Measurements from ENCODE around the gene SLC2A9.

GRCh38 chr4:9963328-9963727 lies 58.0 kb downstream of the SLC2A9 start:
- no peak for TF ChIP-seq CTCF (IDR thresholded peaks at IDR 0.05; ENCODE audit: low read length)
- TF ChIP-seq EZH2 (optimal IDR thresholded peaks at IDR 0.05; ENCODE audit: low read depth, low read length), result no peak
- no peak for TF ChIP-seq EZH2phosphoT487 (IDR thresholded peaks at IDR 0.05; ENCODE audit: low read length)
